HCT116 (cell line): Measurements from ENCODE around the gene SPAG5. TPM values are rescaled to one million over a fixed set of nuclear protein-coding genes. Genes with fewer than 3 reads are reported as not detected.

Source experiments
- ATAC-seq: fragments of 200-7000 bp; cut with Tn5 transposase; 2 replicates; pipeline ENCODE4 v1.9.1; 2020; ENCODE audit warnings: mild to moderate bottlenecking, moderate library complexity
- BruUV-seq: library from RNA; stranded (reverse); fragments of 400-500 nt; replicated peaks from 2 replicates; lab custom pipeline; 2021; lab: Mats Ljungman, UMichigan
- CTCF ChIA-PET: fragments of 300-600 bp; sonication (Branson Sonifier 250); formaldehyde crosslinking; loops from one replicate; lab custom pipeline; 2021; ENCODE audit warnings: antibody characterized with exemption; lab: Charles Lee
- POLR2A ChIA-PET: fragments of 300-600, 350-600 bp; sonication (Branson Sonifier 250); formaldehyde crosslinking; loops from one replicate; lab custom pipeline; 2021; ENCODE audit warnings: antibody characterized with exemption; lab: Charles Lee
- RAD21 ChIA-PET, 2 experiments: fragments of 300-600 bp; sonication (Branson Sonifier 250); formaldehyde crosslinking; loops; one replicate each; lab custom pipeline; 2023; ENCODE audit warnings: low total read pairs in 2 of 2; ENCODE audit not compliant: uncharacterized antibody in 2 of 2, unreplicated experiment in 2 of 2, low non-redundant PET in 1 of 2; lab: Charles Lee
- DNase-seq: peaks from one replicate; pipeline ENCODE4 v3.0.0-alpha.2; 2010; ENCODE audit warnings: low read depth, low spot score
- H2AFZ ChIP-seq: fragments of 200-600 bp; shearing (Covaris generic), sonication (generic); 2 replicates; pipeline ENCODE4 v1.6.1; 2017; ENCODE audit warnings: low read depth, mixed run types, mixed read lengths, antibody characterized with exemption, low read length; ENCODE audit not compliant: poor library complexity, severe bottlenecking
- H3K27ac ChIP-seq: 2 replicates; pipeline ENCODE4 v1.5.1; 2012; ENCODE audit warnings: low read depth, low read length
- H3K27me3 ChIP-seq: fragments of 200-600 bp; sonication (generic); 2 replicates; pipeline ENCODE4 v1.6.1; 2016; ENCODE audit warnings: mixed run types, low read length, mixed read lengths; ENCODE audit not compliant: insufficient read depth
- H3K36me3 ChIP-seq, 2 experiments: fragments of 200-500 bp in 1 of 2; fragments of 200-600 bp in 1 of 2; sonication (Bioruptor generic) in 1 of 2; sonication (generic) in 1 of 2; 2 replicates each; pipeline versions ENCODE4 v1.5.1 to v1.6.1; 2014 to 2016; ENCODE audit warnings: low read length in 2 of 2, inconsistent platforms in 1 of 2, mixed read lengths in 1 of 2, mixed run types in 1 of 2; ENCODE audit not compliant: insufficient read depth in 2 of 2, control insufficient read depth in 1 of 2
- H3K4me1 ChIP-seq, 2 experiments: fragments of 200-600 bp in 1 of 2; sonication (generic) in 1 of 2; 2 replicates each; pipeline versions ENCODE4 v1.5.1 to v1.6.1; 2012 to 2017; ENCODE audit warnings: low read length in 2 of 2, inconsistent platforms in 1 of 2, mild to moderate bottlenecking in 1 of 2, mixed read lengths in 1 of 2, mixed run types in 1 of 2, moderate library complexity in 1 of 2; ENCODE audit not compliant: insufficient read depth in 2 of 2, control insufficient read depth in 1 of 2
- H3K4me2 ChIP-seq: fragments of 200-600 bp; sonication (generic); 2 replicates; pipeline ENCODE4 v1.6.1; 2017; ENCODE audit warnings: mixed run types, low read length, mixed read lengths
- H3K4me3 ChIP-seq, 2 experiments: fragments of 200-600 bp in 1 of 2; sonication (generic) in 1 of 2; replicated peaks in 1 of 2; 2 replicates each; pipeline ENCODE4 v1.5.1; 2011 to 2016; ENCODE audit warnings: low read length in 2 of 2, control low read depth in 1 of 2, low read depth in 1 of 2, mild to moderate bottlenecking in 1 of 2, mixed read lengths in 1 of 2, mixed run types in 1 of 2
- H3K79me2 ChIP-seq: fragments of 200-600 bp; sonication (generic); 2 replicates; pipeline ENCODE4 v1.6.1; 2017; ENCODE audit warnings: mild to moderate bottlenecking, mixed run types, low read length, moderate library complexity, mixed read lengths; ENCODE audit not compliant: insufficient read depth
- H3K9ac ChIP-seq: fragments of 200-600 bp; sonication (generic); 2 replicates; pipeline ENCODE4 v1.6.1; 2016; ENCODE audit warnings: low read length, mixed read lengths
- H3K9me2 ChIP-seq: fragments of 200-600 bp; sonication (generic), shearing (Covaris generic); 2 replicates; pipeline ENCODE4 v1.6.1; 2017; ENCODE audit warnings: mixed run types, mild to moderate bottlenecking, moderate library complexity; ENCODE audit not compliant: insufficient read depth
- H3K9me3 ChIP-seq, 2 experiments: fragments of 200-500 bp in 1 of 2; fragments of 200-600 bp in 1 of 2; sonication (Bioruptor generic) in 1 of 2; sonication (generic) in 1 of 2; 2 replicates each; pipeline ENCODE4 v1.6.1; 2014 to 2017; ENCODE audit warnings: low read length in 2 of 2, mixed read lengths in 2 of 2, inconsistent platforms in 1 of 2, low read depth in 1 of 2, mild to moderate bottlenecking in 1 of 2, mixed run types in 1 of 2, moderate library complexity in 1 of 2; ENCODE audit not compliant: control insufficient read depth in 1 of 2, insufficient read depth in 1 of 2
- H4K20me1 ChIP-seq: fragments of 200-600 bp; sonication (generic), shearing (Covaris generic); 2 replicates; pipeline ENCODE4 v1.6.1; 2017; ENCODE audit warnings: mixed run types, mild to moderate bottlenecking, moderate library complexity; ENCODE audit not compliant: insufficient read depth
- CBX3 ChIP-seq: IDR thresholded peaks from 2 replicates; pipeline ENCODE4 v1.6.1; 2012; ENCODE audit warnings: low read depth
- CTCF ChIP-seq, 3 experiments: fragments of 200-600 bp in 1 of 3; sonication (generic) in 1 of 3; IDR thresholded peaks in 2 of 3; conservative IDR thresholded peaks in 1 of 3; 2 replicates each; pipeline ENCODE4 v1.5.1; 2012 to 2017; ENCODE audit warnings: low read depth in 2 of 3, low read length in 2 of 3, antibody characterized with exemption in 1 of 3, borderline replicate concordance in 1 of 3, control low read depth in 1 of 3, mild to moderate bottlenecking in 1 of 3, mixed read lengths in 1 of 3, mixed run types in 1 of 3, moderate library complexity in 1 of 3; ENCODE audit not compliant: insufficient read depth in 1 of 3
- EGR1 ChIP-seq: IDR thresholded peaks from 2 replicates; pipeline ENCODE4 v1.6.1; 2012; ENCODE audit warnings: low read depth
- EZH2phosphoT487 ChIP-seq: fragments of 200-600 bp; IDR thresholded peaks from 2 replicates; pipeline ENCODE4 v1.6.1; 2018; ENCODE audit warnings: antibody characterized with exemption, borderline replicate concordance
- FOSL1 ChIP-seq: IDR thresholded peaks from 2 replicates; pipeline ENCODE4 v1.6.1; 2012; ENCODE audit warnings: low read depth
- JUND ChIP-seq: IDR thresholded peaks from 2 replicates; pipeline ENCODE4 v1.6.1; 2012
- MAX ChIP-seq: IDR thresholded peaks from 2 replicates; pipeline ENCODE4 v1.6.1; 2012
- POLR2AphosphoS5 ChIP-seq: IDR thresholded peaks from 2 replicates; pipeline ENCODE4 v1.6.1; 2011; ENCODE audit warnings: mild to moderate bottlenecking, low read depth, low read length, moderate library complexity
- RAD21 ChIP-seq: IDR thresholded peaks from 2 replicates; pipeline ENCODE4 v1.6.1; 2012; ENCODE audit warnings: low read depth, mild to moderate bottlenecking
- SRF ChIP-seq: IDR thresholded peaks from 2 replicates; pipeline ENCODE4 v1.6.1; 2012; ENCODE audit warnings: low read depth
- TCF7L2 ChIP-seq: IDR thresholded peaks from 2 replicates; pipeline ENCODE4 v1.7.0; 2011; ENCODE audit warnings: borderline replicate concordance, inconsistent platforms; ENCODE audit not compliant: insufficient read depth, insufficient read length; ENCODE audit errors: extremely low read depth
- intact Hi-C: fragments of 100-400 bp; cut with micrococcal nuclease; formaldehyde crosslinking; loops from 2 replicates; pipeline ENCODE4 v1.10.0; 2022
- total RNA-seq: library from RNA; stranded (reverse); gene quantifications from one replicate; pipeline ENCODE4 v1.2.1, GENCODE V29; 2021; ENCODE audit not compliant: unreplicated experiment
- TF ChIP-seq, protein P1 (sequence below): IDR thresholded peaks from 2 replicates; pipeline ENCODE4 v1.6.1; 2012; ENCODE audit warnings: low read depth
- TF ChIP-seq, protein P2 (sequence below): IDR thresholded peaks from 2 replicates; pipeline ENCODE4 v1.6.1; 2012

Gene SPAG5
- total RNA-seq, 1 experiment from 2014 or later = 94.9 TPM

GRCh38 chr17:28612936-28613872, 14.4 kb upstream of the SPAG5 start:
- peak; percentile 84 for ATAC-seq
- no peak for DNase-seq
- H3K36me3 ChIP-seq = peaks cover 43 to 56% of the 10 kb centered on the region in 2 experiments
- H3K9me2 ChIP-seq = no peaks in the 10 kb centered on the region
- TF ChIP-seq RAD21 (peak; percentile 52), CTCF (IDR thresholded peaks at IDR 0.05 in 2 of 3, conservative IDR thresholded peaks at IDR 0.05 in 1 of 3; ENCODE audit: borderline replicate concordance in 1 of 3, insufficient read depth in 1 of 3, low read depth in 2 of 3, low read length in 2 of 3) (peak; percentile 42 to 84 (median 82); a peak in 5 of 6 replicates), JUND (no peak)
- no peak overlapping the region for H3K4me2 ChIP-seq
- no peak overlapping the region for H2AFZ ChIP-seq
- H3K9me3 ChIP-seq = no peaks in the 10 kb centered on the region
- H3K79me2 ChIP-seq = no peaks in the 10 kb centered on the region
- intact Hi-C loops = loop anchor here (1.0 kb wide), 1 partner anchor 119 kb away; no protein-coding TSS in a partner anchor
- RAD21 ChIA-PET = no interaction called here
- H3K27me3 ChIP-seq = no peaks in the 10 kb centered on the region
- H3K27ac ChIP-seq = no peak overlapping the region
- no peak overlapping the region for H3K4me3 ChIP-seq
- no peak overlapping the region for H3K9ac ChIP-seq
- CTCF ChIA-PET = interaction anchor here (1.0 to 1.5 kb wide), 3 partner anchors 11 to 17 kb away, joined by 3 read pairs; no protein-coding TSS in a partner anchor
- POLR2A ChIA-PET = no interaction called here
- no TSS peak for BruUV-seq
- H3K4me1 ChIP-seq = no peaks in the 10 kb centered on the region
- no peaks in the 10 kb centered on the region for H4K20me1 ChIP-seq

- intact Hi-C loops = no loop called here
- BruUV-seq = no TSS peak
- H3K4me1 ChIP-seq = no peaks in the 10 kb centered on the region
- H3K4me2 ChIP-seq = no peak overlapping the region
- no peaks in the 10 kb centered on the region for H3K79me2 ChIP-seq
- H2AFZ ChIP-seq = no peak overlapping the region
- H3K9me2 ChIP-seq = no peaks in the 10 kb centered on the region
- CTCF ChIA-PET = interaction anchor here (1.0 to 1.5 kb wide), 3 partner anchors 12 to 16 kb away, joined by 3 read pairs; no protein-coding TSS in a partner anchor
- H3K9ac ChIP-seq = no peak overlapping the region
- no peaks in the 10 kb centered on the region for H4K20me1 ChIP-seq
- H3K4me3 ChIP-seq = no peak overlapping the region
- no peaks in the 10 kb centered on the region for H3K9me3 ChIP-seq
- no peak overlapping the region for H3K27ac ChIP-seq
- no peak for ATAC-seq
- POLR2A ChIA-PET = no interaction called here
- peaks cover 41 to 52% of the 10 kb centered on the region in 2 experiments for H3K36me3 ChIP-seq
- RAD21 ChIA-PET = no interaction called here
- DNase-seq = no peak
- H3K27me3 ChIP-seq = no peaks in the 10 kb centered on the region
- TF ChIP-seq RAD21 (no peak), MAX (no peak), FOSL1 (no peak), EGR1 (no peak), CBX3 (no peak), SRF (no peak), POLR2AphosphoS5 (no peak), EZH2phosphoT487 (no peak), TCF7L2 (no peak)
- TF ChIP-seq, protein P1, sequence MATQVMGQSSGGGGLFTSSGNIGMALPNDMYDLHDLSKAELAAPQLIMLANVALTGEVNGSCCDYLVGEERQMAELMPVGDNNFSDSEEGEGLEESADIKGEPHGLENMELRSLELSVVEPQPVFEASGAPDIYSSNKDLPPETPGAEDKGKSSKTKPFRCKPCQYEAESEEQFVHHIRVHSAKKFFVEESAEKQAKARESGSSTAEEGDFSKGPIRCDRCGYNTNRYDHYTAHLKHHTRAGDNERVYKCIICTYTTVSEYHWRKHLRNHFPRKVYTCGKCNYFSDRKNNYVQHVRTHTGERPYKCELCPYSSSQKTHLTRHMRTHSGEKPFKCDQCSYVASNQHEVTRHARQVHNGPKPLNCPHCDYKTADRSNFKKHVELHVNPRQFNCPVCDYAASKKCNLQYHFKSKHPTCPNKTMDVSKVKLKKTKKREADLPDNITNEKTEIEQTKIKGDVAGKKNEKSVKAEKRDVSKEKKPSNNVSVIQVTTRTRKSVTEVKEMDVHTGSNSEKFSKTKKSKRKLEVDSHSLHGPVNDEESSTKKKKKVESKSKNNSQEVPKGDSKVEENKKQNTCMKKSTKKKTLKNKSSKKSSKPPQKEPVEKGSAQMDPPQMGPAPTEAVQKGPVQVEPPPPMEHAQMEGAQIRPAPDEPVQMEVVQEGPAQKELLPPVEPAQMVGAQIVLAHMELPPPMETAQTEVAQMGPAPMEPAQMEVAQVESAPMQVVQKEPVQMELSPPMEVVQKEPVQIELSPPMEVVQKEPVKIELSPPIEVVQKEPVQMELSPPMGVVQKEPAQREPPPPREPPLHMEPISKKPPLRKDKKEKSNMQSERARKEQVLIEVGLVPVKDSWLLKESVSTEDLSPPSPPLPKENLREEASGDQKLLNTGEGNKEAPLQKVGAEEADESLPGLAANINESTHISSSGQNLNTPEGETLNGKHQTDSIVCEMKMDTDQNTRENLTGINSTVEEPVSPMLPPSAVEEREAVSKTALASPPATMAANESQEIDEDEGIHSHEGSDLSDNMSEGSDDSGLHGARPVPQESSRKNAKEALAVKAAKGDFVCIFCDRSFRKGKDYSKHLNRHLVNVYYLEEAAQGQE = no peak
- TF ChIP-seq, protein P2, sequence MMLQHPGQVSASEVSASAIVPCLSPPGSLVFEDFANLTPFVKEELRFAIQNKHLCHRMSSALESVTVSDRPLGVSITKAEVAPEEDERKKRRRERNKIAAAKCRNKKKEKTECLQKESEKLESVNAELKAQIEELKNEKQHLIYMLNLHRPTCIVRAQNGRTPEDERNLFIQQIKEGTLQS = no peak
These were observed 13.7 kb upstream of the SPAG5 start for GRCh38 chr17:28612531-28612930.
